HEK293 (cell line): Measurements from ENCODE around the gene TSPYL4.

Experiments used
- KLF9 ChIP-seq: fragments of 450-650 bp; formaldehyde crosslinking; IDR thresholded peaks from 2 replicates; pipeline ENCODE4 v1.5.1; 2016; ENCODE audit warnings: missing biosample characterization, missing genetic modification characterization, low read depth
- OSR2 ChIP-seq: fragments of 450-650 bp; formaldehyde crosslinking; IDR thresholded peaks from 2 replicates; pipeline ENCODE4 v1.5.1; 2016; ENCODE audit warnings: missing biosample characterization, missing genetic modification characterization
- SALL2 ChIP-seq: fragments of 450-650 bp; formaldehyde crosslinking; IDR thresholded peaks from 2 replicates; pipeline ENCODE4 v1.5.0; 2017; ENCODE audit warnings: missing biosample characterization, mild to moderate bottlenecking, missing genetic modification characterization, borderline replicate concordance
- SETDB1 ChIP-seq: IDR thresholded peaks from one replicate; pipeline ENCODE4 v1.6.1; 2017; ENCODE audit warnings: mild to moderate bottlenecking, low read length, moderate library complexity, mixed read lengths; ENCODE audit not compliant: insufficient read length
- TCF7L2 ChIP-seq: IDR thresholded peaks from 2 replicates; pipeline ENCODE4 v1.6.1; 2011; ENCODE audit warnings: low read depth, mild to moderate bottlenecking, inconsistent platforms, low read length, moderate library complexity, borderline replicate concordance
- ZNF132 ChIP-seq: fragments of 450-650 bp; formaldehyde crosslinking; IDR thresholded peaks from 2 replicates; pipeline ENCODE4 v1.5.1; 2017; ENCODE audit warnings: missing biosample characterization, missing genetic modification characterization, borderline replicate concordance
- ZNF2 ChIP-seq: fragments of 450-650 bp; formaldehyde crosslinking; IDR thresholded peaks from 2 replicates; pipeline ENCODE4 v1.5.1; 2016; ENCODE audit warnings: missing biosample characterization, missing genetic modification characterization
- ZNF394 ChIP-seq: fragments of 450-650 bp; formaldehyde crosslinking; IDR thresholded peaks from 2 replicates; pipeline ENCODE4 v1.5.1; 2016; ENCODE audit warnings: missing biosample characterization, missing genetic modification characterization, mild to moderate bottlenecking, moderate library complexity, borderline replicate concordance
- ZNF404 ChIP-seq: fragments of 450-650 bp; formaldehyde crosslinking; IDR thresholded peaks from 2 replicates; pipeline ENCODE4 v1.5.1; 2017; ENCODE audit warnings: missing biosample characterization, missing genetic modification characterization
- ZNF433 ChIP-seq: fragments of 450-650 bp; formaldehyde crosslinking; IDR thresholded peaks from 2 replicates; pipeline ENCODE4 v1.5.1; 2016; ENCODE audit warnings: missing biosample characterization, missing genetic modification characterization, low read depth
- ZNF561 ChIP-seq: fragments of 450-650 bp; IDR thresholded peaks from 2 replicates; pipeline ENCODE4 v1.5.1; 2018; ENCODE audit warnings: missing biosample characterization, missing genetic modification characterization, borderline replicate concordance
- ZNF580 ChIP-seq: fragments of 450-650 bp; formaldehyde crosslinking; IDR thresholded peaks from 2 replicates; pipeline ENCODE4 v1.5.1; 2016; ENCODE audit warnings: missing biosample characterization, missing genetic modification characterization
- ZNF596 ChIP-seq: fragments of 450-650 bp; IDR thresholded peaks from 2 replicates; pipeline ENCODE4 v1.5.0; 2018; ENCODE audit warnings: missing biosample characterization, mild to moderate bottlenecking, missing genetic modification characterization, moderate library complexity
- ZNF791 ChIP-seq: fragments of 450-650 bp; formaldehyde crosslinking; IDR thresholded peaks from 2 replicates; pipeline ENCODE4 v1.5.1; 2016; ENCODE audit warnings: missing biosample characterization, missing genetic modification characterization
- ZNF792 ChIP-seq: fragments of 450-650 bp; formaldehyde crosslinking; IDR thresholded peaks from 2 replicates; pipeline ENCODE4 v1.5.1; 2016; ENCODE audit warnings: missing biosample characterization, missing genetic modification characterization
- TF ChIP-seq, protein P1 (sequence below): fragments of 450-650 bp; IDR thresholded peaks from 2 replicates; pipeline ENCODE4 v1.5.1; 2018; ENCODE audit warnings: missing biosample characterization, mild to moderate bottlenecking, missing genetic modification characterization
- TF ChIP-seq, protein P2 (sequence below): sonication (generic); formaldehyde crosslinking; IDR thresholded peaks from 2 replicates; pipeline ENCODE4 v1.8.1; 2022; ENCODE audit warnings: mild to moderate bottlenecking, moderate library complexity, missing genetic modification reagents
- TF ChIP-seq, protein P3 (sequence below): fragments of 450-650 bp; formaldehyde crosslinking; IDR thresholded peaks from 2 replicates; pipeline ENCODE4 v1.5.1; 2016; ENCODE audit warnings: missing biosample characterization, missing genetic modification characterization
- TF ChIP-seq, protein P4 (sequence below): fragments of 450-650 bp; formaldehyde crosslinking; IDR thresholded peaks from 2 replicates; pipeline ENCODE4 v1.5.1; 2016; ENCODE audit warnings: missing biosample characterization, missing genetic modification characterization
- TF ChIP-seq, protein P5 (sequence below): fragments of 450-650 bp; formaldehyde crosslinking; IDR thresholded peaks from 2 replicates; pipeline ENCODE4 v1.5.1; 2016; ENCODE audit warnings: missing biosample characterization, missing genetic modification characterization
- TF ChIP-seq, protein P6 (sequence below): fragments of 450-650 bp; formaldehyde crosslinking; conservative IDR thresholded peaks from 2 replicates; pipeline ENCODE4 v1.5.1; 2016; ENCODE audit warnings: low read depth, missing biosample characterization, missing genetic modification characterization

The TSPYL4 gene

DNA sequence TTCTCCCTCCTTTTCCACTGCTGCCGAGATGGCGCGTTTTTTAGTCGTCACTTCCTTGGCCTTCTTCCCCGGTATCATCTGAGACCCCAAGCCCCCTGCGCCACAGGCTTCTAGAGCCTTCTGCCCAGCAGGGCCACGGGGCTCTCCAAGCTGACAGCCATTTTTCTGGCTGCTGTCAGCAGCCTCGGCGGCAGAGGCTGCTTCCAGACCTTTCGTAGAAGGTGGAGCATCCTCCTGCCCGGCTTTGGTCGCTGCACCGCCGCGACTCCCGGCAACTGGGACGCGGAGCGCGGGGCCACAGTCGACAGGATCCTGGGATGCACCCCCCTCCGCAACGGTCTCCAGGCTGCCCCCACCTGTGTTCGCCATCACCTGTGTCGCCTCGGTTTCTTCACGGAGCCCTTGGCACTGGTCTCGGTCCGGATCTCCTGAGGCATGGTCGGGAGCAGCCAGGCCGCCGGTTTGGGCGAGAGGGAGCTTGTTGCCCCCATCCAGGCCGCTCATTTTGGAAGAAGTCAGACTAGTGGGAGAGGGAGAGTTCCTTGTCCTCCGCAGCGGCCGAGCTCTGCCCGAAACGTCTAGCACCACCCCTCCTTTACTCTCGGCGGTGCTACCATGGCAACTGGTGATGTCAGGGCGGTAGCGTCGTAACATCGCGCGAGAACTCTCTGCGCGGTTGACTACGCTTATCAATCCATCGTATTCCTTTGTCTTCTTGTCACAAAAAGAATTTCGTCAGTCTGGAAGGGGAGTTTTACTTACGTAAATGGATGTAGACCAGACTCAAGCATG is at the start of gene TSPYL4 (continued):
- TF ChIP-seq, protein P1, sequence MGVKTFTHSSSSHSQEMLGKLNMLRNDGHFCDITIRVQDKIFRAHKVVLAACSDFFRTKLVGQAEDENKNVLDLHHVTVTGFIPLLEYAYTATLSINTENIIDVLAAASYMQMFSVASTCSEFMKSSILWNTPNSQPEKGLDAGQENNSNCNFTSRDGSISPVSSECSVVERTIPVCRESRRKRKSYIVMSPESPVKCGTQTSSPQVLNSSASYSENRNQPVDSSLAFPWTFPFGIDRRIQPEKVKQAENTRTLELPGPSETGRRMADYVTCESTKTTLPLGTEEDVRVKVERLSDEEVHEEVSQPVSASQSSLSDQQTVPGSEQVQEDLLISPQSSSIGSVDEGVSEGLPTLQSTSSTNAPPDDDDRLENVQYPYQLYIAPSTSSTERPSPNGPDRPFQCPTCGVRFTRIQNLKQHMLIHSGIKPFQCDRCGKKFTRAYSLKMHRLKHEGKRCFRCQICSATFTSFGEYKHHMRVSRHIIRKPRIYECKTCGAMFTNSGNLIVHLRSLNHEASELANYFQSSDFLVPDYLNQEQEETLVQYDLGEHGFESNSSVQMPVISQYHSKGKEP (tag by site-specific recombination) = no peak
- TF ChIP-seq ZNF791 (tag by site-specific recombination) (no peak), TCF7L2 (no peak), ZNF433 (tag by site-specific recombination) (no peak), OSR2 (tag by site-specific recombination) (no peak; the same call in 1 of the 2 replicates), KLF9 (tag by site-specific recombination) (no peak; the same call in 1 of the 2 replicates), ZNF404 (no peak), ZNF2 (no peak; the same call in 1 of the 2 replicates), SALL2 (tag by site-specific recombination) (no peak), ZNF596 (tag by site-specific recombination) (no peak), ZNF792 (no peak), ZNF132 (tag by site-specific recombination) (no peak), SETDB1 (no peak), ZNF394 (tag by site-specific recombination) (peak; percentile 27), ZNF580 (tag by site-specific recombination) (no peak), ZNF561 (tag by site-specific recombination) (peak; percentile 20; the same call in 1 of the 2 replicates)
- TF ChIP-seq, protein P2, sequence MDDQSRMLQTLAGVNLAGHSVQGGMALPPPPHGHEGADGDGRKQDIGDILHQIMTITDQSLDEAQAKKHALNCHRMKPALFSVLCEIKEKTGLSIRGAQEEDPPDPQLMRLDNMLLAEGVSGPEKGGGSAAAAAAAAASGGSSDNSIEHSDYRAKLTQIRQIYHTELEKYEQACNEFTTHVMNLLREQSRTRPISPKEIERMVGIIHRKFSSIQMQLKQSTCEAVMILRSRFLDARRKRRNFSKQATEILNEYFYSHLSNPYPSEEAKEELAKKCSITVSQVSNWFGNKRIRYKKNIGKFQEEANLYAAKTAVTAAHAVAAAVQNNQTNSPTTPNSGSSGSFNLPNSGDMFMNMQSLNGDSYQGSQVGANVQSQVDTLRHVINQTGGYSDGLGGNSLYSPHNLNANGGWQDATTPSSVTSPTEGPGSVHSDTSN = no peak; the same call in none of the 2 replicates
- TF ChIP-seq, protein P3, sequence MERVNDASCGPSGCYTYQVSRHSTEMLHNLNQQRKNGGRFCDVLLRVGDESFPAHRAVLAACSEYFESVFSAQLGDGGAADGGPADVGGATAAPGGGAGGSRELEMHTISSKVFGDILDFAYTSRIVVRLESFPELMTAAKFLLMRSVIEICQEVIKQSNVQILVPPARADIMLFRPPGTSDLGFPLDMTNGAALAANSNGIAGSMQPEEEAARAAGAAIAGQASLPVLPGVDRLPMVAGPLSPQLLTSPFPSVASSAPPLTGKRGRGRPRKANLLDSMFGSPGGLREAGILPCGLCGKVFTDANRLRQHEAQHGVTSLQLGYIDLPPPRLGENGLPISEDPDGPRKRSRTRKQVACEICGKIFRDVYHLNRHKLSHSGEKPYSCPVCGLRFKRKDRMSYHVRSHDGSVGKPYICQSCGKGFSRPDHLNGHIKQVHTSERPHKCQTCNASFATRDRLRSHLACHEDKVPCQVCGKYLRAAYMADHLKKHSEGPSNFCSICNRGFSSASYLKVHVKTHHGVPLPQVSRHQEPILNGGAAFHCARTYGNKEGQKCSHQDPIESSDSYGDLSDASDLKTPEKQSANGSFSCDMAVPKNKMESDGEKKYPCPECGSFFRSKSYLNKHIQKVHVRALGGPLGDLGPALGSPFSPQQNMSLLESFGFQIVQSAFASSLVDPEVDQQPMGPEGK (tag by site-specific recombination) = no peak; the same call in none of the 2 replicates
- TF ChIP-seq, protein P4, sequence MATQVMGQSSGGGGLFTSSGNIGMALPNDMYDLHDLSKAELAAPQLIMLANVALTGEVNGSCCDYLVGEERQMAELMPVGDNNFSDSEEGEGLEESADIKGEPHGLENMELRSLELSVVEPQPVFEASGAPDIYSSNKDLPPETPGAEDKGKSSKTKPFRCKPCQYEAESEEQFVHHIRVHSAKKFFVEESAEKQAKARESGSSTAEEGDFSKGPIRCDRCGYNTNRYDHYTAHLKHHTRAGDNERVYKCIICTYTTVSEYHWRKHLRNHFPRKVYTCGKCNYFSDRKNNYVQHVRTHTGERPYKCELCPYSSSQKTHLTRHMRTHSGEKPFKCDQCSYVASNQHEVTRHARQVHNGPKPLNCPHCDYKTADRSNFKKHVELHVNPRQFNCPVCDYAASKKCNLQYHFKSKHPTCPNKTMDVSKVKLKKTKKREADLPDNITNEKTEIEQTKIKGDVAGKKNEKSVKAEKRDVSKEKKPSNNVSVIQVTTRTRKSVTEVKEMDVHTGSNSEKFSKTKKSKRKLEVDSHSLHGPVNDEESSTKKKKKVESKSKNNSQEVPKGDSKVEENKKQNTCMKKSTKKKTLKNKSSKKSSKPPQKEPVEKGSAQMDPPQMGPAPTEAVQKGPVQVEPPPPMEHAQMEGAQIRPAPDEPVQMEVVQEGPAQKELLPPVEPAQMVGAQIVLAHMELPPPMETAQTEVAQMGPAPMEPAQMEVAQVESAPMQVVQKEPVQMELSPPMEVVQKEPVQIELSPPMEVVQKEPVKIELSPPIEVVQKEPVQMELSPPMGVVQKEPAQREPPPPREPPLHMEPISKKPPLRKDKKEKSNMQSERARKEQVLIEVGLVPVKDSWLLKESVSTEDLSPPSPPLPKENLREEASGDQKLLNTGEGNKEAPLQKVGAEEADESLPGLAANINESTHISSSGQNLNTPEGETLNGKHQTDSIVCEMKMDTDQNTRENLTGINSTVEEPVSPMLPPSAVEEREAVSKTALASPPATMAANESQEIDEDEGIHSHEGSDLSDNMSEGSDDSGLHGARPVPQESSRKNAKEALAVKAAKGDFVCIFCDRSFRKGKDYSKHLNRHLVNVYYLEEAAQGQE (tag by site-specific recombination) = 0 out of 2 replicates have a peak, but pooled peaks have one; percentile 22
- TF ChIP-seq, protein P5, sequence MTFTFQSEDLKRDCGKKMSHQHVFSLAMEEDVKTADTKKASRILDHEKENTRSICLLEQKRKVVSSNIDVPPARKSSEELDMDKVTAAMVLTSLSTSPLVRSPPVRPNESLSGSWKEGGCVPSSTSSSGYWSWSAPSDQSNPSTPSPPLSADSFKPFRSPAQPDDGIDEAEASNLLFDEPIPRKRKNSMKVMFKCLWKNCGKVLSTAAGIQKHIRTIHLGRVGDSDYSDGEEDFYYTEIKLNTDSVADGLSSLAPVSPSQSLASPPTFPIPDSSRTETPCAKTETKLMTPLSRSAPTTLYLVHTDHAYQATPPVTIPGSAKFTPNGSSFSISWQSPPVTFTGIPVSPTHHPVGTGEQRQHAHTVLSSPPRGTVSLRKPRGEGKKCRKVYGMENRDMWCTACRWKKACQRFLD (tag by site-specific recombination) = no peak
- TF ChIP-seq, protein P6, sequence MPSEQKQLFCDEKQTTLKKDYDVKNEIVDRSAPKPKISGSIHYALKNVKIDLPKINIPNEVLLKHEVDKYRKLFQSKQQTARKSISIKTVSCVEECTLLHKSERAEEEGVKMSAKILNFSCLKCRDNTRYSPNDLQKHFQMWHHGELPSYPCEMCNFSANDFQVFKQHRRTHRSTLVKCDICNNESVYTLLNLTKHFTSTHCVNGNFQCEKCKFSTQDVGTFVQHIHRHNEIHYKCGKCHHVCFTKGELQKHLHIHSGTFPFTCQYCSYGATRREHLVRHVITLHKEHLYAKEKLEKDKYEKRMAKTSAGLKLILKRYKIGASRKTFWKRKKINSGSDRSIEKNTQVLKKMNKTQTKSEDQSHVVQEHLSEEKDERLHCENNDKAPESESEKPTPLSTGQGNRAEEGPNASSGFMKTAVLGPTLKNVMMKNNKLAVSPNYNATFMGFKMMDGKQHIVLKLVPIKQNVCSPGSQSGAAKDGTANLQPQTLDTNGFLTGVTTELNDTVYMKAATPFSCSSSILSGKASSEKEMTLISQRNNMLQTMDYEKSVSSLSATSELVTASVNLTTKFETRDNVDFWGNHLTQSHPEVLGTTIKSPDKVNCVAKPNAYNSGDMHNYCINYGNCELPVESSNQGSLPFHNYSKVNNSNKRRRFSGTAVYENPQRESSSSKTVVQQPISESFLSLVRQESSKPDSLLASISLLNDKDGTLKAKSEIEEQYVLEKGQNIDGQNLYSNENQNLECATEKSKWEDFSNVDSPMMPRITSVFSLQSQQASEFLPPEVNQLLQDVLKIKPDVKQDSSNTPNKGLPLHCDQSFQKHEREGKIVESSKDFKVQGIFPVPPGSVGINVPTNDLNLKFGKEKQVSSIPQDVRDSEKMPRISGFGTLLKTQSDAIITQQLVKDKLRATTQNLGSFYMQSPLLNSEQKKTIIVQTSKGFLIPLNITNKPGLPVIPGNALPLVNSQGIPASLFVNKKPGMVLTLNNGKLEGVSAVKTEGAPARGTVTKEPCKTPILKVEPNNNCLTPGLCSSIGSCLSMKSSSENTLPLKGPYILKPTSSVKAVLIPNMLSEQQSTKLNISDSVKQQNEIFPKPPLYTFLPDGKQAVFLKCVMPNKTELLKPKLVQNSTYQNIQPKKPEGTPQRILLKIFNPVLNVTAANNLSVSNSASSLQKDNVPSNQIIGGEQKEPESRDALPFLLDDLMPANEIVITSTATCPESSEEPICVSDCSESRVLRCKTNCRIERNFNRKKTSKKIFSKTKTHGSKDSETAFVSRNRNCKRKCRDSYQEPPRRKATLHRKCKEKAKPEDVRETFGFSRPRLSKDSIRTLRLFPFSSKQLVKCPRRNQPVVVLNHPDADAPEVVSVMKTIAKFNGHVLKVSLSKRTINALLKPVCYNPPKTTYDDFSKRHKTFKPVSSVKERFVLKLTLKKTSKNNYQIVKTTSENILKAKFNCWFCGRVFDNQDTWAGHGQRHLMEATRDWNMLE (tag by site-specific recombination) = no peak
